Breast epithelium (tissue), 3 donors: Measurements from ENCODE around the gene UNC45B.
"Not testable (repeated sequence)": the region's sequence is repeated elsewhere in the genome, so short reads cannot be mapped to it uniquely, and the experiment has no call there.

ENCODE experiments used
- POLR2A ChIP-seq: fragments of 450-650 bp; IDR thresholded peaks from one replicate; pipeline ENCODE4 v1.6.1; 2016; ENCODE audit warnings: antibody characterized with exemption, mild to moderate bottlenecking, moderate library complexity
- TF ChIP-seq, protein P1 (sequence below), 3 donors: fragments of 450-650 bp; IDR thresholded peaks; one replicate each; pipeline ENCODE4 v1.5.1; 2016 to 2017; ENCODE audit warnings: antibody characterized with exemption in 3 of 3, mild to moderate bottlenecking in 3 of 3, moderate library complexity in 3 of 3

DNA sequence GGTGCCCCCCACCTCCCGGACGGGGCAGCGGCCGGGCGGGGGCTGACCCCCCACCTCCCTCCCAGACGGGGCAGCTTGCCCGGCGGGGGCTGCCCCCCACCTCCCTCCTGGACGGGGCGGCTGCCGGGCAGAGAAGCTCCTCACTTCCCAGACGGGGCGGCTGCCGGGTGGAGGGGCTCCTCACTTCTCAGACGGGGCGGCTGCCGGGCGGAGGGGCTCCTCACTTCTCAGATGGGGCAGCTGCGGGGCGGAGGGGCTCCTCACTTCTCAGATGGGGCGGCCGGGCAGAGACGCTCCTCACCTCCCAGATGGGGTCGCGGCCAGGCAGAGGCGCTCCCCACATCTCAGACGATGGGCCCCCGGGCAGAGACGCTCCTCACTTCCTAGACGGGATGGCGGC lies 47.4 kb downstream of the UNC45B start:
- TF ChIP-seq, protein P1, sequence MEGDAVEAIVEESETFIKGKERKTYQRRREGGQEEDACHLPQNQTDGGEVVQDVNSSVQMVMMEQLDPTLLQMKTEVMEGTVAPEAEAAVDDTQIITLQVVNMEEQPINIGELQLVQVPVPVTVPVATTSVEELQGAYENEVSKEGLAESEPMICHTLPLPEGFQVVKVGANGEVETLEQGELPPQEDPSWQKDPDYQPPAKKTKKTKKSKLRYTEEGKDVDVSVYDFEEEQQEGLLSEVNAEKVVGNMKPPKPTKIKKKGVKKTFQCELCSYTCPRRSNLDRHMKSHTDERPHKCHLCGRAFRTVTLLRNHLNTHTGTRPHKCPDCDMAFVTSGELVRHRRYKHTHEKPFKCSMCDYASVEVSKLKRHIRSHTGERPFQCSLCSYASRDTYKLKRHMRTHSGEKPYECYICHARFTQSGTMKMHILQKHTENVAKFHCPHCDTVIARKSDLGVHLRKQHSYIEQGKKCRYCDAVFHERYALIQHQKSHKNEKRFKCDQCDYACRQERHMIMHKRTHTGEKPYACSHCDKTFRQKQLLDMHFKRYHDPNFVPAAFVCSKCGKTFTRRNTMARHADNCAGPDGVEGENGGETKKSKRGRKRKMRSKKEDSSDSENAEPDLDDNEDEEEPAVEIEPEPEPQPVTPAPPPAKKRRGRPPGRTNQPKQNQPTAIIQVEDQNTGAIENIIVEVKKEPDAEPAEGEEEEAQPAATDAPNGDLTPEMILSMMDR (IDR thresholded peaks at IDR 0.05) = not testable (repeated sequence)
- not testable (repeated sequence) for TF ChIP-seq POLR2A
